Fibroblast of villous mesenchyme (primary cell): ENCODE results near the gene TTLL1. TPM values are rescaled to one million over a fixed set of nuclear protein-coding genes. Genes with fewer than 3 reads are reported as not detected.
A peak's percentile ranks its signal among the peaks of the same experiment; 100 is the strongest.

ENCODE experiments used
- DNase-seq: peaks from one replicate; pipeline ENCODE4 v3.0.0-alpha.2; 2010; ENCODE audit warnings: low read depth
- H3K4me3 ChIP-seq: 2 replicates; pipeline ENCODE4 v1.5.1; 2011; ENCODE audit warnings: low read depth, mild to moderate bottlenecking, low read length
- total RNA-seq: library from RNA; depleted of rRNA; stranded (reverse); fragments of >200 nt; gene quantifications from 2 replicates; pipeline ENCODE4 v1.2.3, GENCODE V29; 2012
- TF ChIP-seq, protein P1 (sequence below): IDR thresholded peaks from 2 replicates; pipeline ENCODE4 v1.5.1; 2012; ENCODE audit warnings: low read depth, mild to moderate bottlenecking, low read length; ENCODE audit not compliant: insufficient read depth

TTLL1 gene
- total RNA-seq, 1 donor = 8.2 TPM

DNA sequence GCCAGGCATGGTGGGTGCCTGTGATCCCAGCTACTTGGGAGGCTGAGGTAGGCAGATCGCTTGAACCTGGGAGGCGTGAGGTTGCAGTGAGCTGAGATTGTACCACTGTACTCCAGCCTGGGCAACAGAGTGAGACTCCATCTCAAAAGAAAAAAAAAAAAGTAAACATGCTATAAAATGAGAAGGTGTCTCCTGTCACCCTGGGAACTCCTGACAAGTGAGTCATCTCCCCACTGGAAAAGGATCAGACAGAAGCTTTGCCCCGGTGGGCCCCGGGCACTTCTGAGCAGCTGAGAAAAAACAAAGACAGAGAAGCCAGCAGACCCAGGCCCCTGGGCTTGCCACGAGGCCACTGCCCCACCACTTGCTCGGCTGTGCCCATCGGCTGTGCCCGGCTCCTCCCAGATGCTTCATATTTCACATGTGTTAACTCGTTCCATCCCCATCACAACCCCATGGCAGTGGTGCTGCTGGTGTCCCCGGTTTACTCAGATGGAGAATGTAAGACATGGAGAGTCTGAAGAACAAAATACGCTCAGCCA lies 22.3 kb downstream of the TTLL1 start:
- TF ChIP-seq, protein P1, sequence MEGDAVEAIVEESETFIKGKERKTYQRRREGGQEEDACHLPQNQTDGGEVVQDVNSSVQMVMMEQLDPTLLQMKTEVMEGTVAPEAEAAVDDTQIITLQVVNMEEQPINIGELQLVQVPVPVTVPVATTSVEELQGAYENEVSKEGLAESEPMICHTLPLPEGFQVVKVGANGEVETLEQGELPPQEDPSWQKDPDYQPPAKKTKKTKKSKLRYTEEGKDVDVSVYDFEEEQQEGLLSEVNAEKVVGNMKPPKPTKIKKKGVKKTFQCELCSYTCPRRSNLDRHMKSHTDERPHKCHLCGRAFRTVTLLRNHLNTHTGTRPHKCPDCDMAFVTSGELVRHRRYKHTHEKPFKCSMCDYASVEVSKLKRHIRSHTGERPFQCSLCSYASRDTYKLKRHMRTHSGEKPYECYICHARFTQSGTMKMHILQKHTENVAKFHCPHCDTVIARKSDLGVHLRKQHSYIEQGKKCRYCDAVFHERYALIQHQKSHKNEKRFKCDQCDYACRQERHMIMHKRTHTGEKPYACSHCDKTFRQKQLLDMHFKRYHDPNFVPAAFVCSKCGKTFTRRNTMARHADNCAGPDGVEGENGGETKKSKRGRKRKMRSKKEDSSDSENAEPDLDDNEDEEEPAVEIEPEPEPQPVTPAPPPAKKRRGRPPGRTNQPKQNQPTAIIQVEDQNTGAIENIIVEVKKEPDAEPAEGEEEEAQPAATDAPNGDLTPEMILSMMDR = no peak
- no peak overlapping the region for H3K4me3 ChIP-seq
- DNase-seq = peak; percentile 89

DNA sequence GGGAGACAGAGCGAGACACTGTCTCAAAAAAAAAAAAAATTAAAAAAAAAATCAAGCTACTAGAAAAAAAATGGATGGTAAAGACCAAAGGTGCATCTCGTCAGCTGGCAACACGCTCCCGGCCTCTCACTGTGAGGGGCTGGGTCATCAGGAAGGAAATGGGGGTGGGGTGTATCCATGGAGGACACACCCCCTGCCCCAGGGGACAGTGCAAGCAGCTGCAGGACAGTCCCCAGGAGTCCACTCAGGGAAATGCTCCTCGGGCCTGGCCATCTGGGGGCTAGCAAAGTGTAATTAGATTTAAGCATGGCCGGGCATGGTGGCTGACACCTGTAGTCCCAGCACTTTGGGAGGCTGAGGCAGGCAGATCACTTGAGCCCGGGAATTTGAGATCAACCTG lies 23.1 kb downstream of the TTLL1 start:
- H3K4me3 ChIP-seq = no peak overlapping the region
- TF ChIP-seq, protein P1 = no peak
- DNase-seq = no peak

DNA sequence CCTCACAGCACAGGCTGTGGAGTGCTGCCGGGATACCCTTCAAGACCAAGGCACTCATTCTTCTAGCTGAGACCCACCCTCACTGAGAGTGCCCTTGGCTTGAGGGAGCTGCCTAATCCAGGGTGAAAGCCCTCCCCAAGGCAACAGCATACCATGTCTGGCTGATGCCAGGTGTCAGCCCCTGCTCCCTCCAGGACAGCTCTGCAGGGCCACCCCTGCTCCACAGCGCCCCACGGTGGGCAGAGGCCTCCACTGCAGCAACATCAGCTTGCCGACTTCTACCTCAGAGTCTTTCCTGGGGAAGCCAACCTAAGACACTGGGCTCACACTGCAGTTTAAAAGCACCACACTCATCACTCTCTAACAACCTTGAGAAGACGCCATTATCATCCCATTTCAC lies 29.0 kb downstream of the TTLL1 start:
- DNase-seq = peak; percentile 16
- TF ChIP-seq, protein P1 = peak; percentile 64
- no peak overlapping the region for H3K4me3 ChIP-seq

DNA sequence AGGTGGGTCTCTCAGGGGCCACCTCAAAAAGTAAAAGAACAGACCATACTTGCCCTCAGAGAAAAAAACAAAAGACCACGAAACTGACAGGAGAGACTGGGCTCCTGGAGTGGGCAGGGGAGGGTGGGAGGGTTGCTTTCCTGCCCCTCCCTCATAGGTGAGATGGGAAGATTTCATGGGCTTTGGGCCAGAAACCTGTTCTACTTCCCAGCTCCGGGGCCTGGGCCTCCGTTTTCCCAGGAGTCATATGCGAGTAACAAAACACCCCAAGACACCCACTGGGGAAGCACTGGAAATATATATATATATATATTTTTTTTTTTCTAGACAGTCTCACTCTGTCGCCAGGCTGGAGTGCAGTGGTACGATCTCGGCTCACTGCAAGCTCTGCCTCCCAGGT lies 31.6 kb downstream of the TTLL1 start:
- DNase-seq = no peak

DNA sequence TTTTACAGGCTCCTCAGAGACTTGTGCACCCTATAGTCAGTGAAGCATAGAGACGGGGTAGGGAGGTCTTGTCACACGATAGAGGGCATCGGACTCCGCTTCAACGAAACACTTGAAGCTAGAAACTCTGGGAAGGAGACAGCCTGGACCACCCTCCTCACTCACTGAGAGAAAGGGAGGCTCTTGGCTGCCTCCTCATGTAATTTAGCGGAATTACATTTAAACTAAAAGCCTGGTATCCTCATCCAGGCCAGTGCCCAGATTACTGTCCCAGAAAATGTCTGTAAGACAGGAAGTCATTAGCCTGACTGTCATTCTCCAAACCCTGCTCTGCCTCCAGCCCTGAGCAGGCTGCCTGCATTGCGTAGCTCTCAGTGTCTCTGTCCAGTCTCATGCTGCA lies 36.0 kb downstream of the TTLL1 start:
- no peak for DNase-seq
- no peak overlapping the region for H3K4me3 ChIP-seq
- TF ChIP-seq, protein P1 = peak; percentile 19

More for the DNA sequence above, 31.6 kb downstream of the TTLL1 start:
- H3K4me3 ChIP-seq = no peak overlapping the region
- TF ChIP-seq, protein P1 = no peak

DNA sequence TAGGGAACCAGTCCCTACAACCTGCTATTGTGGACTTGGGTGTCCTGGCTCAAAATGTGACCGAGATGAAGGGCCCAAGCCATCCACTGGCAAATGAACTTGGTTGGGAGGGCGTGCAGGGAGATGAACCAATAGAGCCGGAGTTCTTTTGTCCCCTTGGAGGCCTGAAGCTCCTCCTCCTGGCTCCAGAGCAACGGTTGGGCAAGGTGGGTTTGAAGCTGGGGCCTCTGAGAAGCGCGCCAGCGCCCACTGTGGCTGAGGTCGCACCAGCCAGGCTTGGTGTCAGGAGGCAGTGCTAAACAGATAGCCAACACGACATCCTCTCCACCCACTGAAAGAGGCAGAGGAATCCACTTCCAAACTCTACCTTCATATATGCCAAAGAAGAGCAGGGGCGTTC lies 38.2 kb downstream of the TTLL1 start:
- H3K4me3 ChIP-seq = no peak overlapping the region
- TF ChIP-seq, protein P1 = no peak

DNA sequence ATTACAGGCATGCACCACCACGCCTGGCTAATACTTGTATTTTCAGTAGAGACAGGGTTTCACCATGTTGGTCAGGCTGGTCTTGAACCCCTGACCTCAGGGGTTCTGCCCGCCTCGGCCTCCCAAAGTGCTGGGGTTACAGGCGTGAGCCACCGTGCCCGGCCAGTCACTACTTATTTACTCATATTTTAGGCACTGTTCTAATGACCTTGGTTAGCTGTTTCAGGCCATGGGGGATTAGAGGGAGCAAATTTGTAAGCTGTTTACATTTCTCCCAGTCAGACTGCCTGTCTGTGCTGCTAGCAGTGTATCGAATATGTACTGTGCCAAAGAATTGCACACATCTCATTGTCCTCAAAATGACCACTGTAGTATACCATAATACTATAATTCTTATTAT lies 41.6 kb downstream of the TTLL1 start:
- no peak overlapping the region for H3K4me3 ChIP-seq
- TF ChIP-seq, protein P1 = no peak

More for the DNA sequence above, 38.2 kb downstream of the TTLL1 start:
- no peak for DNase-seq

More for the DNA sequence above, 41.6 kb downstream of the TTLL1 start:
- peak; percentile 18 for DNase-seq
